SK-MEL-5 (cell line): ENCODE measurements around the gene DUSP14. TPM values are rescaled to one million over a fixed set of nuclear protein-coding genes. Genes with fewer than 3 reads are reported as not detected.

Experiments used
- DNase-seq: peaks from one replicate; pipeline ENCODE4 v3.0.0-alpha.2; 2016; ENCODE audit warnings: low read depth, low spot score
- in situ Hi-C: cut with HindIII; loops from 2 replicates; pipeline ENCODE4 v1.10.0; 2016; ENCODE audit warnings: low sequenced_read_pairs, high pct_unique_total_duplicates, low pct_unique_long_range_greater_than_20kb
- total RNA-seq: library from RNA; depleted of rRNA; stranded (reverse); fragments of >200 nt; shearing (Covaris generic); gene quantifications from 2 replicates; pipeline ENCODE4 v1.2.3, GENCODE V29; 2014; rRNA removed

DUSP14 gene
- total RNA-seq, 1 experiment from 2014 or later, result 119 TPM

- in situ Hi-C loops, result no loop called here
- DNase-seq, result no peak
These were observed 49.4 kb downstream of the DUSP14 start for GRCh38 chr17:37538981-37539659.

DNA sequence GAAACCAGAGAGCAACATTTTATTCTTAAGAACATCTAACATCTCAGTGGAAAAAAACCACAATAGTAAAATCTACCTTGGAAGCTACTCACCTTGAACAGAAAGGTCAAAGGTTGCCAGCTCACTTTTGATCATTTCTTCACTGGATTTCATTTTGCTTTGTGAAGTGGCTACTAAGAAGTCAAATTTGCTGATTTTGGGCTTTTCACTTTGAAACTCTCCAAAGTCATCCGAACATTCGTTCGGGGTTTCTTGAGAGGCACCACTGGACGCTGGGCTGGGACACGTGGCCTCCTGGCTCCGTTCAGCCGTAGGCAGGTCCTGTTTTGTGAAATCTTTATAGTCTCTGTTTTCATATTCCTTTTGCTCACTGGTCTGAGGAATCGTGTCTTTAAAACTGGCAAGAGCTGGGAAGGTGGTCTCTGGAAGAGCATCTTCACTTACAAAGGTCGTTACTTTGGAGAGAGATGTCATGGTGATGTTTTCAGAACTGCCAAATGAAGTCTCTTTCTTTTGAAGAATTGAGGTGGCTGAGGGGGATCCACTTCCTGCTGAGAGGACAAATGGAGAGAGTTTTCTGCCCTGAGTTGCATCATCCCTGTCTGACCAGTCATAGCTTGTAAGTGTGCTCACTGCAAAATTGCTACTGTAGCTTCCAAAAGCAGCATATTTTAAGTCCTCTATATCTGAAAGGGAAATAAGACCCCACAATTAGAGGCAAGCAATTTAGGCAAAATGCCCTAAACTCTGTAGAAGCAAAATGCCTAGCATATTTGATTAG lies 52.4 kb downstream of the DUSP14 start:
- in situ Hi-C loops, result no loop called here
- DNase-seq, result no peak

DNA sequence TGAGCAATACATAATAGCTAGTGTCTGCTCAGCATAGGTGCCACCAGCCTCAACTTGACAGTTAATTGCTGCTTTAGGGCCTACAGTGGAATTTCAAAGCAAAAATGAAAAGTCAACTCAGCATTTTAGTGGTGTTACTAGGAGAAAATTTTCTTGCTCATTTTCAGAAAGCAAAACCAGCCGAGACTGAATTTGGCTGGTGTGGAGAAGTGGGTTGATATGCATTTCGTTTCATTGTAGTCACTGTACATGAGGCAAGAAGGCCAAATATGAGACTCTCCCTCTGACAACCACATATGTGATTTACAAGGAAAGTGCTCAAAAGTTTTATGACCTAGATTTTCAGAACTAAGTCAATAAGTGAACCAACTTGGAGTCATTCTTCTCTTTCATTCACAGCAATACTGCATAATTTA lies 54.0 kb downstream of the DUSP14 start:
- in situ Hi-C loops, result no loop called here
- no peak for DNase-seq

DNA sequence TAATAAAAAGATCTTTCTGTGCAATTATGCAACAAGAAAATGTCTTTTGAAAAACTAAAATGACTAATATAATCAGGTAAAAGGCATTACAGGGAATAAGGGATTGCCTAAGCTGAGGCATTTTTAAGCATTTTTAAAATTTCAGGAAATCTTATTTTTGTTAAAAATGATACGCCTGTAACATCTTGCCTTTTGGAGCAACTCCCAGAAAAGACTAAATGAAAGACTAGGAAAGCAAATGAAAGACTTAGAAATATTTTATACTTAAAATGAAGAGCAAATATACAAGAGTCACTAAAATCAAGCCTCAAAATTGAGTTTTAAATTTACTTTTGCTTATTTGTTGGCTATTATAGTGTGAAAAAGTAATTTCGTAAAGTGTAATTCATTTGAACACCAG lies 55.8 kb downstream of the DUSP14 start:
- no peak for DNase-seq
- in situ Hi-C loops, result no loop called here

GRCh38 chr17:37546302-37546701 lies 56.6 kb downstream of the DUSP14 start:
- no peak for DNase-seq

DNA sequence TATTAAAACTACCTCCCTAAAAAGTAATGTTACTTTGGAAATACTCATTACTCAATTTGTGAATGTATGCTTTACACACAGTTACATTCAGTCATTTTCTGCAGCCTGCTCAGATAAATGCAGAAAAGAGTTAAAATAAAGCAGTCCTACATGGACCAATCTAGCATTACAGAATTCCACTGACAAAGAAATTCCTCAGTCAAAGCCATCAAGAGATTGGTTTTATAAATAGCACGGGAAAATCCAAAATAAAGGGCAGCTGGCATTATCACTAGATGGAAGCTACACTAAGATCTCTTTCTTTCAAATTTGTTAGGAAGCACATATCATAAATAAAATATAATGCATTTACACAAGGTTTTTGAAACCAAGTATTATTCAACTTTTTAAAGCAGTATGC lies 58.3 kb downstream of the DUSP14 start:
- no peak for DNase-seq
- in situ Hi-C loops, result no loop called here

More at GRCh38 chr17:37546302-37546701, 56.6 kb downstream of the DUSP14 start:
- in situ Hi-C loops, result no loop called here

GRCh38 chr17:37551788-37552187 lies 62.1 kb downstream of the DUSP14 start:
- no peak for DNase-seq
- in situ Hi-C loops, result no loop called here

GRCh38 chr17:37553401-37553966 lies 63.8 kb downstream of the DUSP14 start:
- in situ Hi-C loops, result no loop called here
- DNase-seq, result no peak

DNA sequence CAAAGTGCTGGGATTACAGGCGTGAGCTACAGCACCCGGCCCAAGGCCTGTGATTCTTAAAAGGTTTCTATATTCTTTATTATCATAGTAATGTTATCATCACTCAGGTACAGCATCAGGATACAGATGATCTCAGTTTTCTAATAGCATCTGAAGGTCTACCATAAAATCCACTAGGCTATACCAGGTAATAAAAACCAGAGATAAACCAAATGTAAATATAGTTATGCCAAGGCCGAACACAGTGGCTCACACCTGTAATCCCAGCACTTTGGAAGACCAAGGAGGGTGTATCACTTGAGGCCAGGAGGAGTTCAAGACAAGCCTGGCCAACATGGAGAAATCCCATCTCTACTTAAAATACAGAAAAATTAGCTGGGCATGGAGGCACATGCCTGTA lies 65.7 kb downstream of the DUSP14 start:
- in situ Hi-C loops, result no loop called here
- no peak for DNase-seq

DNA sequence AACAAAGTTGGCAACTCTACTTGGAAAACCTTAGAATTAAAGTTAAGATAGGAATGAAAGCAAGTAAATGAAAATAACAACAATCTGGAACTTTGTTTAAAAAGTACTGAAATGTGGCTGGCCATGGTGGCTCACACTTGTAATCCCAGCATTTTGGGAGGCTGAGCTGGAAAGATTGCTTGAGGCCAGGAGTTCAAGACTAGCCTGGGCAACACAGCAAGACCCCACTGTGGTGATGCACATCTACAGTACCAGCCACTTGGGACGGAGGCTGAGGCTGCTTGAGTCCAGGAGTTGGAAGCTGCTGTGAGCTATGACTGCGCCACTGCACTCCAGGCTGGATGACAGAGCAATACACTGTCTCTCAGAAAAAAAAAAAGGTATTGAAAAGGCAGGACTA lies 67.8 kb downstream of the DUSP14 start:
- no peak for DNase-seq
- in situ Hi-C loops, result no loop called here

DNA sequence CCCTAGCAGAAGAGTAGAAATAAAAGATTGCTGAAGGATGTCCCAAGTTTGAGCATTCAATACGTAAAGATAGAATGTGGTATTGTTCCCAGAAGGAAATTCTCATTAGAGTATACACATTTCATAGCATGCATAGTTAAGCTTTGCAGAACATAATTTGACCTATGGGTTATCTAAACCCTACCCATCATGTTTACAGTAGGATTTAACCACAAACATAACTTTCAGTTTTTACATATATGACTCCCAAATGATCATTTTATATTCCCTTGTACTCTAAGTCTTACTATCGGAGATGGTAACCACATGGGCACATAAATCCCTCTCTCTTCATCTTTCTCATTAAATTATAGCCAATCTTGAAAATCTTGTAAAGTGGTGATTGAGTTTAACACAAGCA lies 68.6 kb downstream of the DUSP14 start:
- no peak for DNase-seq
- in situ Hi-C loops, result no loop called here

DNA sequence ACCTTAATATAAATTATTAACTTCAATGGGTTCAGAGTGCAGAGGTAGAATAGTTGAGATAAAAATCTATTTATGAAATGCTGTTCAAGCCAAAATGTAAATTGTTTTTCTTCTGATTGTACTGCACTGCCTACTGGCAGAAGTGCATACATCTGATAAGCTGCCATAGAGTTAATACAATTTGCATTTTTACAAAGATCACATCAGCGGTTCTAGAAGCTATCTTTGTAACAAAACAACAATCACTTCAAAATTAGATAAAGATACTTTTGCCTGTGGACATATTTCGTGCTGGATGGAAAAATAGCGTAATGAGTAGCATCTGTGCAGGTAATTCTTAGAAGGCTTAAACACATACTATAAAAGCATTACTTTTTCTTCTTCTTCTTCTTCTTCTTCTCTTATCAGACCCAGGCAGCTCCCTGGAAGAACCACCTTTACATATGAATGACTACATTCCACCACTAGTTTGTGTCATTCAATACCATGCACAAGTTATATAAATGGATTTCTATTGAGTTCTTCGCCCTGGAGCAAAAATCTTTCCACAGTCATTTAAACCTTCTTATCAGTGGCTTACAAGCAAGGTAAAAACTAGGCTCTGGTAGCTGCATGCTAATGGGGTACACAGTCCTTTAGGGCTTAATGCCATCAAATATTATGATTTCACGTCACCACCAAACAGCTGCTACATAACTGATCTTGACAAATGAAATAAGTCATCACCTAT lies 72.5 kb downstream of the DUSP14 start:
- no peak for DNase-seq
- in situ Hi-C loops, result no loop called here

Other genes starting within 250 kb of the DUSP14 start
- not detected in 2 replicates for gene C17orf78, start 113.9 kb upstream of the DUSP14 start, total RNA-seq
- gene ACACA, start 83.1 kb upstream of the DUSP14 start, total RNA-seq, result 33.9 and 37.8 TPM in 2 replicates
- 18.2 and 19.7 TPM in 2 replicates for gene TADA2A, start 83.0 kb upstream of the DUSP14 start, total RNA-seq
- gene SYNRG, start 119.5 kb downstream of the DUSP14 start, total RNA-seq, result 10.0 and 11.0 TPM in 2 replicates
- 33.7 and 34.0 TPM in 2 replicates for gene DDX52, start 153.6 kb downstream of the DUSP14 start, total RNA-seq